GM21390 (cell line): ENCODE results near the gene FFAR3.
"Not testable (repeated sequence)": the region's sequence is repeated elsewhere in the genome, so short reads cannot be mapped to it uniquely, and the experiment has no call there.

Experiments used
- ATAC-seq: cut with Tn5 transposase; IDR thresholded peaks from one replicate; pipeline ENCODE4 v1.9.1; 2021; ENCODE audit not compliant: unreplicated experiment

FFAR3 gene

DNA sequence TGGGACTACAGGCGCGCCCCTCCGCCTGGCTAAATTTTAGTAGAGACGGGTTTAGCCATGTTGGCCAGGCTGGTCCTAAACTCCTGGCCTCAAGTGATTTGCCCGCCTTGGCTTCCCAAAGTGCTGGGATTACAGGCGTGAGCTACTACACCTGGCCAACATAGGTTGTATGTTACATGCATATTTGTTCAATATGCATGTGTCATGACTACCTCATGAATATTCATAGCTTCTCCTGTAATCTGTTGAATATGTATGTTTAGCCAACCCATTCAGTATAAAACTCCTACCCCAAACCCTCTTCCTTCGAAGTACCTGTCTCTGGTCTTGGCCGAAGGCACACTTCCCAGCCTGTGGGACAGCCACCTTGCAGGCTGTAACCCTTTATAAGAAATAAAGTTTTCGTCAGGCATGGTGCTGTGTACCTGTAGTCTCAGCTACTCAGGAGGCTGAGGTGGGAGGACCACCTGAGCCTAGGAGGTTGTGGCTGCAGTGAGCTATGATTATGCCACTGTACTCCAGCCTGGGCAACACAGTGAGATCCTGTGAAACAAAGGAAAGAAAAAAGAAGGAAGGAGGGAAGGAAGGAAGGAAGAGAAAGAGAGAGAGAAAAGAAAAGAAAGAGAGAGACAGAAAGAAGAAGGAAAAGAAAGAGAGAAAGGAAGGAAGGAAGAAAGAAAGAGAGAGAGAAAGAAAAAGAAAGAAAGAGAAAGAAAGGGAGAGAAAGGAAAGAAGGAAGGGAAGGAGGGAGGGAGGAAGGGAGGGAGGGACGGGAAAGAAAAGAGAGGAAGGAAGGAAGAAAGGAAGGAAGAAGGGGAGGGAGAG, 41.9 kb downstream of the FFAR3 start:
- ATAC-seq = no peak

DNA sequence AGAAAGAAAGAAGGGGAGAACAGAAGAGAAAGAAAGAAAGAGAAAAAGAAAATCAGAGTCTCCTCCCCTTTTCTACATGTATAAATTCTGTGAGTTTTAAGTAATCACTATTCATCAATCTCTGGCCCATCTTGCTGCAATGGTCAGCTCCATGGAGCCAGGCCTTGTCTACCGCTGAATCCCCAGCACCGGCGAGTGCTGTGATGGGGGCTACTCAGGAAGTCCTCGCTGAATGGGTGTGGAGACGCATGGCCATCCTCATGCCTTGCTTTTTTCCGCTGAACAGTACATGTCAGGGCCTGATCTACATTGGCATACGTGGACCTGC, 42.5 kb downstream of the FFAR3 start:
- ATAC-seq = no peak

DNA sequence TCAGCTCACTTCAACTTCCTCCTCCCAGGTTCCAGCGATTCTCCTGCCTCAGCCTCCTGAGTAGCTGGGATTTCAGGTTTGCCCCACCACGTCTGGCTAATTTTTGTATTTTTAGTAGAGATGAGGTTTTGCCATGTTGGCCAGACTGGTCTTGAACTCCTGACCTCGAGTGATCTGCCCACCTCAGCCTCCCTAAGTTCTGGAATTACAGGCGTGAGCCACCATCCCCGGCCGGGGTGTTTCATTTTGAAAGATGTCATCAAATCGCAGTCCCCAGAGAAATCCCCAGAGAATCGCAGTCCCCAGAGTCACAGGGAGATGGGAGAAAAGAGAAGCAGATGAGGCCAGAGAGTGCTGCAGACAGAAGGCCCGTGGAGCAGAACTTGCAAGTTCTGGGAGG, 43.2 kb downstream of the FFAR3 start:
- ATAC-seq = not testable (repeated sequence)

DNA sequence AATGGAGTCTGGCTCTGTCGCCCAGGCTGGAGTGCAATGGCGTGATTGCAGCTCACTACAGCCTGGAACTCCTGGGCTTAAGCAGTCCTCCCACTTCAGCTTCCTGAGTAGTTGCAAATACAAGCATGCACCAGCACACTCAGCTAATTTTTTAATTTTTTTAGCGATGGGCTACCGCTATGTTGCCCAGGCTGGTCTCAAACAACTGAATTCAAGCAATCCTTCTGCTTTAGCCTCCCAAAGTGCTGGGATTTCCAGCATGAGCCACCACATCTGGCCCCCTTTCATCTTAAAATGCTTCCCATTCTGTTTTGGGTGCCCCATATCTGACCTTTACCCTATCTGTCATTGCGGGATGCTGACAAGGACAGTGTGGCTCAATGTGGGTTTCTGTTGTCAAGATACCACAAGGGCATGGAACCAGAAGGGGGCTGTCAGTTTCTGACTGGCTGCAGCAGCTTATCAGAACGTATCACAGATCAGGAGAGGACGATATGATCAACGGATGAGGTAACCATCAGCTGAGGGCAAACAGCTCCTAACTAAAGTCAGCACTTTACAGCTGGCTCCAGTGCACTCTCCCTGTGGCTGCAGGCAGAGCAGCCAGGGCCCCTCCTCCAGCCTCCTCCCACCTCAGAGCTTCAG, 45.0 kb downstream of the FFAR3 start:
- ATAC-seq = no peak

DNA sequence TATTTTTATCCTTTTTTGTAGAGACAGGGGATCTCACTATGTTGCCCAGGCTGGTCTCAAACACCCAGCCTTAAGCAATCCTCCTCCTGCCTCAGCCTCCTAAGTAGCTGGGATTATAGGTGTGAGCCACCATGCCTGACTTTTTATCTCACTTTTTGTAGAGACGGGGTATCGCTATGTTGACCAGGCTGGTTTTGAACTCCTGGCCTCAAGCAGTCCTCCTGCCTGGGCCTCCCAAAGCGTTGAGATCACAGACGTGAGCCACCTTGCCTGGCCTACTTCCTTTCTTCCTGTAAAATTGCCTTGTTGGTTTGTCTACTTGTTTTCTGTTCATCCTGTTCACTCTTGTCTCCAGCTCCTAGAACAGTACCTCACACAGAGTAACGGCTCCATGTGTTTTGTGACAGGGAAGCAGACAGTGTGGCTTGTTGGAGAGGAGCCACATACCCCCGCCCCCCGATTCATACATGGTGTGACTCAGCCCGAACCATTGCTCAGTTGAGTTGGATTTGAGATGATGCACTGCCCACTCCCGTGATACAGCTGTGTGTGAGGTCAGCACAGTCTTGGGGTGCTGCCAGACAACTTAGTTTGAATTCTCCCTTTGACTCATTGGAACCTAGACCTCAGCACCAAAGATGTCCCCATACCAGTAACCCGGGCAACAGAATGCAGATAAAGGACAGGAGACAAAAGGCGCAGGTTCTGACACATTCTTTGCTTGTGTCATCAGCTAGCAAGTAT, 46.8 kb downstream of the FFAR3 start:
- ATAC-seq = no peak

DNA sequence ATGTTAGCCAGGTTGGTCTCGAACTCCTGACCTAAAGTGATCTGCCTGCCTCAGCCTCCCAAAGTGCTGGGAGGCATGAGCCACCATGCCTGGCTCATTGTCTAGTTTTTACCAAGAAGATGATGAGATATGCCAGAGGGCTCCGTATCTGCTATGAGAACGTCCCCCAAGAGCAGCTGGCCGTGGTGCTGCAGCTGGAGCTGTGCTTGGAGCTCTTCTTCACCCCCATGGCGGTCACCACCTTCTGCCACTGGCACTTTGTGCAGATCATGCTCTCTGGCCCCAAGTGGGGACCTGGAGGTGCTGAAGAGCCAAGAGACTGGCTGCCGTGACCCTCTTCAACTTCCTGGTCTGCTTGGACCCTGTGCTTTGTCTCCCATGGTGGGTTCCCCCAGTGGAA, 49.4 kb downstream of the FFAR3 start:
- no peak for ATAC-seq

DNA sequence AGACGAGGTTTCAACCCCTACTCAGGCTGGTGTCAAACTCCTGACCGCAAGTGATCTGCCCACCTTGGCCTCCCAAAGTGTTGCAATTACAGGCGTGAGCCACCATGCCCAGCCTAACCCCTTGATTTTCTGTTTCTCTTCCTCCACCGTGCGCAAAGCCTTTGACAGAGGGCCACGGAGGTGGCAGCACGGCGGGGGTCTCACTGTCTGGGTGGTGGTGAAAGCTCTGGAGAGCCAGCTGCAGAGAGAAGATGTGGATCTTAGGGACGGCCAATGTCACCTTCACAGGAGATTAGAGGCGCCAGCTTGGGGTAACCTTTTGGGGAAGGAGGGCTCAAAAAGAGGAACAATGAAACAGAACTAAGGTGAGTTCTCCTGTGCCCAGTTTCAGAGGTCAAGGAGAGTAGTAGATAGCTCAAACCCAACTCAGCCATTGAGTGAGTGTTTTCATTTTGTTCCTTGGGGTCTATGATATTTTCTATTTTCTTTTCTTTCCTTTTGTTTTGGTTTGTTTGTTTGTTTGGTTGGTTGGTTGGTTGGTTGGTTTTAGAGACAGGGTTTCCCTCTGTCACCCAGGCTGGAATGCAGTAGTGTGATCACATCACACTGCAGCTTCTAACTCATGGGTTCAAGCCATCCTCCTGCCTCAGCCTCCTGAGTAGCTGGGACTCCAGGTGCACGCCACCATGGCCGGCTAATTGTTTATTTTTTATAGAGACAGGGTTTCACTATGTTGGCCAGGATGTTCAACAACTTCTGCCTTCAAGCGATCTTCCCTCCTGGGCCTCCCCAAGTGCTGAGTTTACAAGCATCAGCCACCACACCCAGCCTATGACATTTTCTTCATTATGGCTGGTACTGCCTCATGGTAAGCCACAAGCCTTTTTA, 50.3 kb downstream of the FFAR3 start:
- ATAC-seq = peak; percentile 65

DNA sequence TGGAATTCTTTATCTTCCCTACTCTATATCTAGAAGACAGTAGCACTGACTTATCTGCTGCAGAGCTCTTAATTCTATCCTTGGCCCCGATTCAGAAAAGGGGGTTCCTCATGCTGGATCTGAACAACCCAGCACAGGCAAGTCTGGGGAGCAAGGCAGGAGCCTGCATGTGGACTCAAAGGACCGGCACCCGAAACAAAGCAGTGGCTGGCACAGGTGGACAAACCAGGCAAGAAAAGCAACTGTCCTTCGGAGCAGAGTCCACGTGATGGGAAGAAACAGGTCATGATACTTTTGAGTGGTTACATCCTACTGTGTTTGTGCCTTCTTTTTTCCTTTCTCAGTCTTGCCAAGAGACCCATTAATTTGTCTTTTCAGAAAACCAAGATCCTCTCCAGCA, 50.9 kb downstream of the FFAR3 start:
- ATAC-seq = no peak
